Panc1 (cell line): ENCODE results near the gene CFAP45. TPM values are rescaled to one million over a fixed set of nuclear protein-coding genes. Genes with fewer than 3 reads are reported as not detected.

Source experiments
- ATAC-seq: fragments of 200-7000 bp; cut with Tn5 transposase; 2 replicates; pipeline ENCODE4 v1.9.1; 2020; ENCODE audit warnings: mild to moderate bottlenecking, moderate library complexity
- BruUV-seq: library from RNA; stranded (reverse); fragments of 400-500 nt; replicated peaks from 2 replicates; lab custom pipeline; 2021; lab: Mats Ljungman, UMichigan
- CTCF ChIA-PET: fragments of 300-600 bp; sonication (Branson Sonifier 250); formaldehyde crosslinking; loops from one replicate; lab custom pipeline; 2022; ENCODE audit warnings: antibody characterized with exemption; lab: Charles Lee
- POLR2A ChIA-PET: fragments of 300-600 bp; sonication (Branson Sonifier 250); formaldehyde crosslinking; loops from one replicate; lab custom pipeline; 2022; ENCODE audit warnings: antibody characterized with exemption; lab: Charles Lee
- DNase-seq: peaks from one replicate; pipeline ENCODE4 v3.0.0-alpha.2; 2010; ENCODE audit warnings: low read depth, low spot score
- H3K27ac ChIP-seq: 2 replicates; pipeline ENCODE4 v1.5.1; 2011; ENCODE audit warnings: mild to moderate bottlenecking, low read length, inconsistent platforms
- H3K27me3 ChIP-seq: fragments of 200-500 bp; sonication (Bioruptor generic); 2 replicates; pipeline ENCODE4 v1.6.0; 2014; ENCODE audit warnings: low read length, inconsistent platforms; ENCODE audit not compliant: control insufficient read depth, insufficient read depth
- H3K36me3 ChIP-seq: fragments of 200-500 bp; sonication (Bioruptor generic); 2 replicates; pipeline ENCODE4 v1.5.1; 2014; ENCODE audit warnings: inconsistent platforms, mild to moderate bottlenecking, low read length, moderate library complexity; ENCODE audit not compliant: control insufficient read depth, insufficient read depth
- H3K4me1 ChIP-seq: 2 replicates; pipeline ENCODE4 v1.5.1; 2011; ENCODE audit warnings: inconsistent platforms, mild to moderate bottlenecking, low read length, moderate library complexity; ENCODE audit not compliant: control insufficient read depth, insufficient read depth
- H3K4me3 ChIP-seq, 2 experiments: 2 replicates each; pipeline ENCODE4 v1.5.1; 2011 to 2012; ENCODE audit warnings: low read depth in 2 of 2, low read length in 2 of 2, mild to moderate bottlenecking in 2 of 2, inconsistent platforms in 1 of 2, moderate library complexity in 1 of 2
- H3K9me3 ChIP-seq: fragments of 200-500 bp; sonication (Bioruptor generic); 2 replicates; pipeline ENCODE4 v1.5.1; 2014; ENCODE audit warnings: low read depth, mild to moderate bottlenecking, inconsistent platforms, low read length, moderate library complexity; ENCODE audit not compliant: control insufficient read depth, insufficient read depth
- CTCF ChIP-seq: fragments of 450-650 bp; IDR thresholded peaks from 2 replicates; pipeline ENCODE4 v1.5.1; 2017; ENCODE audit warnings: mild to moderate bottlenecking
- POLR2AphosphoS5 ChIP-seq: IDR thresholded peaks from 2 replicates; pipeline ENCODE4 v1.6.1; 2012; ENCODE audit warnings: mild to moderate bottlenecking, low read depth, low read length, moderate library complexity
- REST ChIP-seq, 2 experiments: IDR thresholded peaks; 2 replicates each; pipeline ENCODE4 v1.6.1; 2011 to 2012; ENCODE audit warnings: low read depth in 2 of 2, control low read depth in 1 of 2, low read length in 1 of 2, mild to moderate bottlenecking in 1 of 2, moderate library complexity in 1 of 2; ENCODE audit not compliant: insufficient read depth in 1 of 2
- SIN3A ChIP-seq: IDR thresholded peaks from 2 replicates; pipeline ENCODE4 v1.6.1; 2012; ENCODE audit warnings: low read depth, mild to moderate bottlenecking, low read length, moderate library complexity, borderline replicate concordance; ENCODE audit not compliant: insufficient read depth
- TCF7L2 ChIP-seq: IDR thresholded peaks from 2 replicates; pipeline ENCODE4 v1.6.1; 2011; ENCODE audit warnings: mild to moderate bottlenecking, low read depth, low read length, inconsistent platforms
- in situ Hi-C: cut with HindIII; loops from 2 replicates; pipeline ENCODE4 v1.10.0; 2016; ENCODE audit warnings: low sequenced_read_pairs, low pct_unique_long_range_greater_than_20kb
- intact Hi-C: fragments of 100-400 bp; cut with micrococcal nuclease; formaldehyde crosslinking; loops from one replicate; pipeline ENCODE4 v1.10.0; 2022; ENCODE audit not compliant: unreplicated experiment
- total RNA-seq: library from RNA; stranded (reverse); gene quantifications from one replicate; pipeline ENCODE4 v1.2.1, GENCODE V29; 2021; ENCODE audit not compliant: unreplicated experiment

CFAP45 gene
- total RNA-seq, 1 experiment from 2014 or later = 1.6 TPM

DNA sequence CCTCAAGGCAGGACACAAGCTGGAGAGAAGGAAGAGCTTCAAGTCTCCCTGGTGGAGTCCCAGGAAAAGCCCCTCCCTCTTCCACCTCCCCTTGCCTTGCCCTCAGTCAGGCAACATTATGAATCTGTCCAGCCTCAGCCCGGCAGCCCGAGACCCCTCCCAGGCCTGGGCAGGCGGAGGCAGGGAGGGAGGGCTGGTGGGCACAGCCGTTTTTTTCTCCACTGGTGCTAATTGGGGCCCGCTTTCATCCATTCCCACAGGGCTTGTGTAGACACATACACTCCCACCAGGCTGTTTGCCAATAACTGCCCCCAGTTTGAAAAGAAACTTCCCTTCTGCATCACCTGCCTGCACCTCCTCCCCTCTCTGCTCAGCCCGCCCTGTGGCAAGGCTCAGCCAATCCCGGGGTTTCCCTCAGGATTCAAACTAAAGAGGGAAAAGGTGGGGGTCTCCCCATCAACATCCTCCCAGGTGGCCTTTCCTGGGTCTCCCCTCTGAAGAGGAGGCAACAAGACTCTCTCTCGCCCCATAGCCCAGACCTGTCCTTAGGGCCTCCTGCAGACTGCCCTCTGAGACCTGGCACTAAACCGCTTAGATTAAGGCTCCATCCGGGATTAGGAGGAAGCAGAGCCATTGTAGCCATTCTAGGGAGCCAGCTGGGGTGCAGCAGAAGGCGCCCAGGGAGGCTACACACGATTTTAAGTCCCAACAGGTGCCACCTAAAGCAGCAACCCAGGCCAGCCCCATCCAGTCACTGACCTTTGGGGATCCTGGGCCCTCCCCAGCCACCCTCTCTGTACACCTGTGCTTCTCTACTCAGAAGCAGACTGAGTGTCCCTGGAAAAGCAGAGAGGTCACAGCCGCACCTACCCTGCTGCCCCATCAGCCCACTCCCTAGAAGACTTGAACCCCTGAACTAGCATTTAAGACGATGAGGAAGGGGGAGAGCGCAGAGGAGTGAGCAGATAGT is 41.9 kb upstream of the CFAP45 start:
- Histone ChIP-seq H3K4me3 (no peak overlapping the region), H3K27ac (no peak overlapping the region), H3K4me1 (peaks cover 12% of the 10 kb centered on the region), H3K36me3 (peaks cover 2% of the 10 kb centered on the region; the same call in 1 of the 2 replicates), H3K27me3 (peaks cover 11% of the 10 kb centered on the region), H3K9me3 (no peaks in the 10 kb centered on the region)
- ATAC-seq (no peak), DNase-seq (no peak)
- in situ Hi-C loops (no loop called here), intact Hi-C loops (no loop called here)
- ChIA-PET POLR2A (no interaction called here), CTCF (interaction anchor here (2.1 kb wide), 1 partner anchor 66 kb away, joined by 9 read pairs; no protein-coding TSS in a partner anchor)
- TF ChIP-seq REST (IDR thresholded peaks at IDR 0.05; ENCODE audit: insufficient read depth in 1 of 2, low read depth in 2 of 2, low read length in 1 of 2) (no peak), TCF7L2 (no peak), POLR2AphosphoS5 (no peak), SIN3A (no peak), CTCF (no peak)
- no TSS peak for BruUV-seq

GRCh38 chr1:159941141-159941540 is 41.2 kb upstream of the CFAP45 start:
- no peak for DNase-seq
- peaks cover 18% of the 10 kb centered on the region for H3K4me1 ChIP-seq
- H3K9me3 ChIP-seq = no peaks in the 10 kb centered on the region
- no peak for ATAC-seq
- no TSS peak for BruUV-seq
- H3K27ac ChIP-seq = no peak overlapping the region
- no peak overlapping the region for H3K4me3 ChIP-seq
- intact Hi-C loops = no loop called here
- peaks cover 10% of the 10 kb centered on the region; the same call in 1 of the 2 replicates for H3K27me3 ChIP-seq
- in situ Hi-C loops = no loop called here
- no peak for TF ChIP-seq SIN3A
- no peak for TF ChIP-seq POLR2AphosphoS5
- TF ChIP-seq TCF7L2 = no peak
- no peak for TF ChIP-seq REST (IDR thresholded peaks at IDR 0.05; ENCODE audit: insufficient read depth in 1 of 2, low read depth in 2 of 2, low read length in 1 of 2)
- no peak for TF ChIP-seq CTCF
- ChIA-PET POLR2A (no interaction called here), CTCF (interaction anchor here (2.1 kb wide), 1 partner anchor 66 kb away, joined by 9 read pairs; no protein-coding TSS in a partner anchor)
- peaks cover 2% of the 10 kb centered on the region; the same call in 1 of the 2 replicates for H3K36me3 ChIP-seq
